ENCODE results near the gene MRPS27. TPM values are rescaled to one million over a fixed set of nuclear protein-coding genes. Genes with fewer than 3 reads are reported as not detected.
A peak's percentile ranks its signal among the peaks of the same experiment; 100 is the strongest.

The MRPS27 gene
- total RNA-seq, 2 donors from 2014 or later = 40.1 to 59.0 TPM

DNA sequence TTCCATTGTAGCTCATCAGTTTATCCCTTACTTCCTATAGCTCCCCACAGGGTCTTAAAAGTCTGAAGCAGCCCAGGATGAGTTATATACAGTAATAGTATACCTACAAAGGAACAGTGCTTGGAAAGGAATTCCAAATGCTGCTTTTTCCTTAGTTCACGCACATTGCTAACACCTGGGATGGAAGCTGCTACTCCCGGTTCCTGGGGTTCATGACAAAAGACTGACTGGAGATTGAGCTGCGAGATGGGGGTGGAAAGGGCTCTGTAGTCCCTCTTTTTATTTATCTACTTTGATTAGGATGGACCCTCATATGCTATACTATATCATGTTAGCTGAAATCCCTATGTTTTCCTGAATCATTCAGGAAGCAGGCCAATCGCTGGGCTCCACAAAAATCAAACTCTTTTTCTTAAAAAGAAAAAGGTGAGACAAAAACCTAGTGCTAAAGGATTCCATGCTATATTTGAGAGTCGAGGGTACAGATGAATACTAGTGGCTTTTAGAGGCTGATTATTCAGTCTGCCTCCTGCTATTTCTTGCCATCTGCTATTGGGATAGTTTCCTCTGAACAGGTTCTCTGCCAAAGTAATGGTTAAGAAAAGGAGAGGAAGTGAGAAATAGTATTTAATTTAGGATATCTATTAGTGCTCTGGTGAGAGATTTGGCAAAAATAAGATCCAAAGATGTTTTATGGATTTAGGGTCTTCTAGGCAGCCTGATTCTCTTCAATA is 81.2 kb downstream of the MRPS27 start:
- Histone ChIP-seq H3K27ac (no peak overlapping the region), H3K27me3 (no peaks in the 10 kb centered on the region), H3K36me3 (no peaks in the 10 kb centered on the region), H3K4me3 (no peak overlapping the region), H3K9me3 (no peaks in the 10 kb centered on the region), H3K4me1 (peaks cover 0 to 13% of the 10 kb centered on the region in 2 donors)
- TF ChIP-seq, protein P1, sequence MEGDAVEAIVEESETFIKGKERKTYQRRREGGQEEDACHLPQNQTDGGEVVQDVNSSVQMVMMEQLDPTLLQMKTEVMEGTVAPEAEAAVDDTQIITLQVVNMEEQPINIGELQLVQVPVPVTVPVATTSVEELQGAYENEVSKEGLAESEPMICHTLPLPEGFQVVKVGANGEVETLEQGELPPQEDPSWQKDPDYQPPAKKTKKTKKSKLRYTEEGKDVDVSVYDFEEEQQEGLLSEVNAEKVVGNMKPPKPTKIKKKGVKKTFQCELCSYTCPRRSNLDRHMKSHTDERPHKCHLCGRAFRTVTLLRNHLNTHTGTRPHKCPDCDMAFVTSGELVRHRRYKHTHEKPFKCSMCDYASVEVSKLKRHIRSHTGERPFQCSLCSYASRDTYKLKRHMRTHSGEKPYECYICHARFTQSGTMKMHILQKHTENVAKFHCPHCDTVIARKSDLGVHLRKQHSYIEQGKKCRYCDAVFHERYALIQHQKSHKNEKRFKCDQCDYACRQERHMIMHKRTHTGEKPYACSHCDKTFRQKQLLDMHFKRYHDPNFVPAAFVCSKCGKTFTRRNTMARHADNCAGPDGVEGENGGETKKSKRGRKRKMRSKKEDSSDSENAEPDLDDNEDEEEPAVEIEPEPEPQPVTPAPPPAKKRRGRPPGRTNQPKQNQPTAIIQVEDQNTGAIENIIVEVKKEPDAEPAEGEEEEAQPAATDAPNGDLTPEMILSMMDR (IDR thresholded peaks at IDR 0.05) = no peak
- DNase-seq (ENCODE audit: low spot score) = no peak

DNA sequence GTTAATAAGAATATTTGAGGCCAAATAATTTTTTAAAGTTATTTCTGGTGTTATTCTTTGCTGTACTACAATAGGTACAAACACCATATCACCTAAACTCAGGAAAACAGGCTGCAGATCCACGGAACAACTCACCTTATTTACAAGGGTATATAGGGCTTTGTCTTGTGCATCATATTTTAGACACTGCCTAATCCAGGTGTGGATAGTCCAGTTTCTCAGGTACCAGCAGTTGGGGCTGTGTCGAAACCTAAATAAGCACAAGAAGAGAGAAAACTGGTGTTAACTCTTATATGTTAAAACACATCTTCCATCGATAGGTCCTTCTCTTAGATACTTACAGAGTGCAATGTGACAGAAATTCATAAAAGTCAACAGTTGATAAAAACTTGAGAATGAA is 82.2 kb downstream of the MRPS27 start:
- TF ChIP-seq, protein P1 (IDR thresholded peaks at IDR 0.05) = no peak
- DNase-seq (ENCODE audit: low spot score) = no peak
- Histone ChIP-seq H3K36me3 (no peaks in the 10 kb centered on the region), H3K4me3 (no peak overlapping the region), H3K27me3 (no peaks in the 10 kb centered on the region), H3K9me3 (no peaks in the 10 kb centered on the region), H3K27ac (no peak overlapping the region), H3K4me1 (peaks cover 0 to 19% of the 10 kb centered on the region in 2 donors)

DNA sequence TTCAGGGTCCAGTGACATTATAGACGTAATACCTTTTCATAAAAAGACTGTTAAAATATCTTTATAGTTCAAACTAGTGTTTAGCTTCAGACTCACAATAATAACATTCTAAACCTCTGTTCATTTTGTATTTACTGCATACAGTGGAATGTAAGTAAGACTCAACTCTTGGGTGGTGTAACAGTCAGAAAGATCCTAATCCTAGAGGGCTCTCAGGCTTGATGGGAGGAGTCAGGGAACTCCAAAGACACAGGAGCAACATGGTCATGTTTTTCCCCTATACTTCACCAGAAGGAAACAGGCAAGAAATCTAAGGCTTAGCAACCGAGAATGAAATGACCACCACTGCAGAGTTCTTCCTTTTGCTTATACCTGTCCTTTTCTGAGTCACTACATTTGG is 82.6 kb downstream of the MRPS27 start:
- H3K4me1 ChIP-seq = peaks cover 0 to 19% of the 10 kb centered on the region in 2 donors
- no peak overlapping the region for H3K27ac ChIP-seq
- DNase-seq (ENCODE audit: low spot score) = no peak
- no peaks in the 10 kb centered on the region for H3K36me3 ChIP-seq
- TF ChIP-seq, protein P1 (IDR thresholded peaks at IDR 0.05) = no peak
- H3K9me3 ChIP-seq = no peaks in the 10 kb centered on the region
- H3K4me3 ChIP-seq = no peak overlapping the region
- no peaks in the 10 kb centered on the region for H3K27me3 ChIP-seq

DNA sequence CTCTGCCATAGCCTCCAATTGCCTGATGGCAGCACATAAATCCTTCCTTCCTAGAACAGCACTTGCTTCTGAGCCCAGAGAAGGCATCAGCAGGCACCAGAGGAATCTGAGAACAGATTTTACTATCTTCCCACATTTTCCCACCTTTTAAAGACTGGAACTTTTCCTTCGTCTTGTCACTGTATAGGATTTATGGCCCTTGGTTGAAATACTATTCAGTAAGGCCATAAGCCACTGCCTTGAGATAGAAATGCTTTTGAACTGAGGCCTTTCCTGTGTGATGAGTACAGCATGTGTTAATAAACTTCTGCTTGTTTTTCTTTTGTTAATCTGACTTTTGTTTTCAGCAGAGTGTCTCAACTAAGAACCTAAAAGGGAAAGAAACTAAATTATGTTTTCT is 84.3 kb downstream of the MRPS27 start:
- H3K4me3 ChIP-seq = no peak overlapping the region
- H3K27me3 ChIP-seq = no peaks in the 10 kb centered on the region
- TF ChIP-seq, protein P1 (IDR thresholded peaks at IDR 0.05) = no peak
- no peak for DNase-seq (ENCODE audit: low spot score)
- peaks cover 0 to 19% of the 10 kb centered on the region in 2 donors for H3K4me1 ChIP-seq
- no peaks in the 10 kb centered on the region for H3K9me3 ChIP-seq
- no peak overlapping the region for H3K27ac ChIP-seq
- no peaks in the 10 kb centered on the region for H3K36me3 ChIP-seq

DNA sequence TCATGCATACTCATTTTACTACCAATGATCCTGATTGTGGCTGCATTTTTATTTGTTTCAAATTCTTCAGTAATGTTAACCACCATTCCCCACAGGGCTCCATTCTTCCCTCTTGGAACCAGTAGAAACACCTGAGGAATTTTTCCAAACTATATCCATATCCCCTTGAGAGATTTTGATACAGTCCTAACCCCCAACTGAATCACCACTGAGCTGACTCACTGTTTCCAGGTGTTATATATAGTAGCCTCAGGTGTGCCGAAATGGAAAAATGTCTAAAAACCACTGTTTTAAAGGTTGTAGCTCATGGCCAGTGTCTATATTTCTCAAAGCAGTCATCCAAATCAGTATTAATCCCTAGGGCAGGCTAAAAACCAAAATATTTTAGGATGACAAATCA is 85.2 kb downstream of the MRPS27 start:
- Histone ChIP-seq H3K4me3 (no peak overlapping the region), H3K27me3 (no peaks in the 10 kb centered on the region), H3K27ac (peak overlapping the region in 1 of 2 donors; percentile 15), H3K9me3 (no peaks in the 10 kb centered on the region), H3K36me3 (no peaks in the 10 kb centered on the region), H3K4me1 (peaks cover 0 to 20% of the 10 kb centered on the region in 2 donors)
- TF ChIP-seq, protein P1 (IDR thresholded peaks at IDR 0.05) = no peak
- no peak for DNase-seq (ENCODE audit: low spot score)

DNA sequence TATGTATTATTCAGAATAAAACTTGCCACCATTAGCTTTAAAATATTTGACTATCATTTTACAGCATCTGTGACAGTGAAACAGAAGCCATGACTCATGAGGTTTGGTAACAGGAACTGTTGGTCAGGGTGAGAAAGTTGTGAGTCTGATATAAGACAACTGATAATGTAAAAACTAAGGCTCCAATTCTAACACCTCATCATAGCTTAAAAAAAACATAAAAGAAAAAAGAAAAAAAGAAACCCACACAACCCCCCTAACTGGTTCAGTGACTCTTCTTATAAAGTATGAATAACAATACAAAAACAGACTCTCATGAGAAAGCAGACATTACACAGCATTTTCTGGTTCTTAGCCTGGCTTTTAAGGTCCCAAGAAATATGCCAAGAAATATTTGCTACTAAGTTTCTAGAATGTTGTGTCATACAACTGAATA is 85.8 kb downstream of the MRPS27 start:
- Histone ChIP-seq H3K4me3 (no peak overlapping the region), H3K9me3 (no peaks in the 10 kb centered on the region), H3K36me3 (no peaks in the 10 kb centered on the region), H3K27me3 (no peaks in the 10 kb centered on the region), H3K4me1 (peaks cover 0 to 26% of the 10 kb centered on the region in 2 donors), H3K27ac (peak overlapping the region in 1 of 2 donors; percentile 15)
- TF ChIP-seq, protein P1 (IDR thresholded peaks at IDR 0.05) = no peak
- DNase-seq (ENCODE audit: low spot score) = no peak

All from right atrium auricular region (tissue), 2 donors.